NCI-H1436 treated with DMSO at 0.1 percent for 48 hours (cell line): ENCODE data around the gene ZNF683.

Experiments
- DNase-seq: peaks from one replicate; lab custom pipeline; 2025; lab: John Stamatoyannopoulos, UW

Gene ZNF683

DNA sequence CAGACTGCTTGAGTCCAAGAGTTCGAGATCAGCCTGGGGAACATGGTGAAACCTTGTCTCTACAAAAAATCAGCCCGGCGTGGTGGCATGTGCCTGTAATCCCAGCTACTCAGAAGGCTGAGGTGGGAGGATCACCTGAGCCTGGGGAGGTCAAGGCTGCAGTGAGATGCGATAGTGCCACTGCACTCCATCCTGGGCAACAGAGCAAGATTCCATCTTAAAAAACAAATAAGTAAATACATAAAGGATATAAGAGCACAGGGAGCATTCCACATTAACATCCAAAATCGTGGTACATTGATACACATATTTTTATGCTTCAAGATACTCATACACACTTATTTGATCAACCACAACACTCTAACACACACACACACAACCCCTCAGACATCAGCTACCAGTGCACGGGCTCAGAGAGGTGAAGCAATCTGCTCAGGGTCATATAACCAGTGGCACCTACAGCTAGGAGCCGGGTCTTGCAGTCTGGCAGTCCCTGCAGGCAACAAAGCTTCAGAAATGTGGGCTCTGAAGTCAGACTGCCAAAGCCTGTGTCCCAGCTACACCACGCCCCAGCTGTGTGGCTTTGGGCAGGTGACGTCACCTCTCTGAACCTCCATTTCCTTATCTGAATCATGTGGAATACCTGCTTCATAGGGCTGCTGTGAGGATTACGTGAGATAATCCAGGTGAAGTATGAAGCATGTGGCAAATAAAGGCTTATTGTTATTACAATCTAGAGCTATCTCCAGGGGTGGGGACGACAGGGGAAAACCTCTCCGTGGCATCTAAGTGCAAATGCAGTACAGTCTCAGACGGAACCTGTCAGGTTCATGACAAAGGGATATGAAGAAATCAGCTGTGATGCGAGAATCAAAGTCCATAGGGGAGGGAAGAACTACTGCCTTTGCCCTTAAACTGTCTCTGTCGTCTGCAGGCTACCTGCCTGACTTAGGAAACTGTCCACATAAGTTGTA is 13.9 kb downstream of the ZNF683 start:
- no peak for DNase-seq

DNA sequence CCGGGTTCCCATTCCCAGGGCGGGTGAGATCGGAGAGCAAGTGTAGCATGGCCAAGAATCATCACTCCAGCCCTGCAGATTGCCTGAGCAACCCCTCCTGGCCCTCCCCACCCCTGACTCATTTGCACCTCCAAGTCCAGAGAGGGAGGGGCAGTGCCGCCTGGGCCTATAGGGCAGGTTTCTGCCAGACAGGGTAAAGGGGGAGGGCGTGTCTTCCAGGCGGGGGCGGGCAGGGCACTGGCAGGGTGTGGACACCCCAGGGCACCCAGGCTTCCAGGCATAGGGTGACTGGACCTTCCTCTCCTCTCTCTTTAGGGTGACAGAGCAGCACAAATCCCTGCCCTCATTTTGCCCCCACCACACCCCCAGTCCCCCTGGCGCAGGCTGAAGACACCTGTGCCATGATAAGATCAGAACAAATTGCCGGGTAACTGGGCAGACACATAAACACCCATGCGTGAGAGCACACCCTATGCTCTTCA is 15.4 kb downstream of the ZNF683 start:
- no peak for DNase-seq

DNA sequence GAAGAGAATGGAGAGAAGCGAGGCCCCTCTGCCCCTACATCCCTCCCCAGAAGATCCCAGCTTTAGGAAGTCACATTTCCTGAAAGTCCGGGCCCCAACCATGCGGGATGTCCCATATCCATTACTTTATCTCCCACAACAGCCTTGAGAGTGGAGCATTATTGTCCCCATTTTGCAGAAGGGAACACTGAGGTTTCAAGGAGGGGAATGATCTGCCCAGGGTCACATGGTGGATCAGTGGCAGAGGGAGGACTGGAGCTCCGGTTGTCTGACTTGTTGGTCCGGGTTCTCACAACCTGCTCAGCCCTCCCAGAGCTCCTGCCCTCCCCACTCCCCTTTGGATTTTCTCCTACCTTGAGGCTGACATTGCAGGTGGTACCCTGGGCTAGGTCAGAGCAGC is 16.4 kb downstream of the ZNF683 start:
- no peak for DNase-seq

DNA sequence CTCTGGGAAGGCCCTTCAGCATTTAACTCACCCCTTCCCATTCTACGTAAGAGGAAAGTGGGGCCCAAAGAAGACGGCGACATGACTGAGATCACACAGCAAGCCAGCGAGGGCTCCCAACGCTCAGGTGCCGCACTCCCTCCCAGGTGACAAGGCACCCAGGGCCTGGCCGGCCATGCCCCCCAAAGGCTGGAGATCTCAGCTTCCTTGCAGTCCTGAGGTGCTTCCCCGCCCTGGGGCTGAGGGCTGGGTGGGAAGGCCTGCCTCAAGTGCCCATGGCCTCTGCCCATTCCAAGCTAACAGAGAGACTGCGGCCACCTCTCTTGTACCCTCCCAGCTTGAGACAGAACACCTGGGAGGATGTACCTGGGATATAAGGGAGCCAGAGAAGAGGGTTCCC is 17.6 kb downstream of the ZNF683 start:
- no peak for DNase-seq

DNA sequence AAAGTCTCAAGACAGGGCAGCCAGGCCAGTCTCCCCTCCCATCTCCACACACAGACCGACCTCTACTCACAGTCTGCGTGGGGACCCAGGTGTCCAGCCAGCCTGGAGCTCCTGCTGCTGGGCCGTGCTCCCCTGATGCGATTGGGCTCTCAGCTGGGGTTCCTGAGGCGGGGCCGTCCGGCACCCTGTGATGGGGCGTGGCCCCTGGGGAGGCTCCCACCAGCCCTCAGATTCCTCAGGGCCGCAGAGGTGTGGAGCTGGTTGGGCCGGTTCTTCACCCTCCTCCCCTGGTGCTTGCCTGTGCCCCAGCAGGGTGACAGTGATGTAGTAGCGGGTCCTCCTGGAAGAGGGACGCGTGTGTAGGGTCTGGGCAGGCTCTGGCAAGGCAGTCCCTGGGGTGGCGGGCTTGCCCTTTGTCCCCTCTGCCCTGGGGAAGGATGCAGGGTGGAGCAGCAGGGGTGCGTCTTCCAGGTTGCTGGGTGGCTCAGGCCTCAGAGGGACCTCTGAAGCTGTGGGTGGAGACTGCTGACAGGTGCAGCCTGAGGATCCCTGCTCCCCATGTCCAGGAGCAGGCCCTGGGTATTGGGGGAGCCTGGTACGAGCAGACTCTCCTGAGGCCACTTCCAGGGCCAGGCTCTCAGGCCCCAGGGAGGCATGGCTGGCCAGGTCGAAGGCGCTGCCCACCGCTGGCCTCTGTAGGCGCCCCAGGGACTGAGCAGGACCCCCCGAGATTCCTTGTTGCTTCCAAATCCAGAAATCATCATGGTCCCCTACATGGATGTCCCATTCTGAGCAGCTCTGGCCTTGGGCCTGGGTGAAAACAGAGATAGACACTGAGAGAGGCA is 18.4 kb downstream of the ZNF683 start, which contains the start of gene CRYBG2:
Gene CRYBG2, minus strand, starts transcription at position 155 of the 845 bp plus-strand sequence. CDS start 7,473 bp downstream, outside the sequence.
- no peak for DNase-seq

DNA sequence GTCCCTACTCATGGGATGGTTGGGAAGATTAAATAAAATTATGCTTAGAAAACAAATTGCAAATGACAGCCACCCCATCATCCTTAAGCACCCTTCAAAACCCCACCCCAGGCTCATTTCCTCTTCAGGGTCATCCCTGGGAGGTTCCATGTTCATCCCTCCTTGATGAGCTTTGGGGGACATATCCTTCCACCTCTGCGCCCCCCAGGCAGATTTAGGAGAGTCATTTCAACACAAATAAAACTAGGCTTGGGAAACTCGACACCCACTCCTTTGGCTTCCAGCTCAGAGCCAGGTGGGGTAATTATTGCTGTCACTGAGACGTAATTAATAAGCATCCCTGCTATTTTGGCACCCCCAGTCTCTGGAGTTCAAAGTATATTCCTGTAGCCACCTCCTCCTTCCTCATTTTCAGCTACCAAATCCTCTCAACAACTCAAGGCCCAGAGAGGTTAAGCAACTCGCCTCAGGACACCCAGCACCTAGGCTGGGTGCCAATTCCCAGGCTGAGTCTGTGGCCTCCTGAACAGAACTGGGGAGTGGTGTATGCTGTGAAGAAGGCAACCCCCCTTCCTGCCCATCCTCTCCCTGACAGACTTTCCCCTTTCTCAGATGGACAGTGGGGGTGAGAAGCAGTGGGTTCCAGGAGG is 19.2 kb downstream of the ZNF683 start:
- DNase-seq, result no peak

DNA sequence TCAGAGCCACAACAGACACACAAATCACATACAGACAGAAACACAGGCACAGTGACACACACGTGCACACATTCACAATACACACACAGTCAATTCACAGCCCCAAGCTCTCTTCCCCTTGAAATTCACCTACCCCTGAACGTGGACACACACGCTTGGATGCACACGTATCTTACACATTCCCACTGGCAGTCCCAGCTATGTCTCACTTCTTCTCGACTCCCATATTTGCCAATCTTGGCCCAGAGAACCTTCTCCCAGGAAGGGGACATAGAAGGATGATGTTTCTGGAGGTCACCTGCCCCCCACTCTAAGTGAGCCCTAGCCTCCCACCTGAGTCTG is 20.2 kb downstream of the ZNF683 start:
- DNase-seq, result no peak

DNA sequence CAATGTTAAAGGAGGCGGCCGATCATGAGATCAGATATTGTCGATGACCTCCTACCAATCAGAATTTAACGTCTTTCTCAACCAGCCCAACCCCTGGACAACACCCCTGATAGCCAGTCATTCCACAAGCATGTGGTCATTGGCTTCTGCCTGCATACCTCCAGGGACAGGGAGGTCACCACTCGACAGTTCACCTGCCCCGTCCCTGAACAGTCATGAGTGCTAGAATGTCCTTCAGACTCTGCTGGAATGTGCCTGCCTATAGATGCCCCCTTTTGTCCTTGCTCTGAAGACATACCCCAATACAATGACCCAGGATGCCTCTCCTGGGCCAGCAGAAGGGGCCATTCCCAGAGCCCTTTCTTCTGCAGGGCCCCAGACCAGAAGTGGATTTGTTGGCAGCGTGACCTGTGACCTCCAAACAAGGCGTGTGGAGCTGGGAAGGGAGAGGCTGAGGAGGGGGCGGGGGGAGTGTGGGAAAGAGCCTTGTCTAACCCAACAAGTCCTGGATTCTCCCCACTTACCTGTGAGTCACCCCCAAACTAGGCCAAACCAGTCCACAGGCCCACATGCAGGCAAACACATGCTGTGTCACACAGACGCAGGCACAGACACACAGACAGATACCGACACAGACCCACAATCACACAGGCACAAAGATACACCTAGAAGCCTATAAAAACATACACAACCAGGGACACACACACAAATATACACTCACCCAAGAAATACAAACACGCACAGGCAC is 20.8 kb downstream of the ZNF683 start:
- no peak for DNase-seq

DNA sequence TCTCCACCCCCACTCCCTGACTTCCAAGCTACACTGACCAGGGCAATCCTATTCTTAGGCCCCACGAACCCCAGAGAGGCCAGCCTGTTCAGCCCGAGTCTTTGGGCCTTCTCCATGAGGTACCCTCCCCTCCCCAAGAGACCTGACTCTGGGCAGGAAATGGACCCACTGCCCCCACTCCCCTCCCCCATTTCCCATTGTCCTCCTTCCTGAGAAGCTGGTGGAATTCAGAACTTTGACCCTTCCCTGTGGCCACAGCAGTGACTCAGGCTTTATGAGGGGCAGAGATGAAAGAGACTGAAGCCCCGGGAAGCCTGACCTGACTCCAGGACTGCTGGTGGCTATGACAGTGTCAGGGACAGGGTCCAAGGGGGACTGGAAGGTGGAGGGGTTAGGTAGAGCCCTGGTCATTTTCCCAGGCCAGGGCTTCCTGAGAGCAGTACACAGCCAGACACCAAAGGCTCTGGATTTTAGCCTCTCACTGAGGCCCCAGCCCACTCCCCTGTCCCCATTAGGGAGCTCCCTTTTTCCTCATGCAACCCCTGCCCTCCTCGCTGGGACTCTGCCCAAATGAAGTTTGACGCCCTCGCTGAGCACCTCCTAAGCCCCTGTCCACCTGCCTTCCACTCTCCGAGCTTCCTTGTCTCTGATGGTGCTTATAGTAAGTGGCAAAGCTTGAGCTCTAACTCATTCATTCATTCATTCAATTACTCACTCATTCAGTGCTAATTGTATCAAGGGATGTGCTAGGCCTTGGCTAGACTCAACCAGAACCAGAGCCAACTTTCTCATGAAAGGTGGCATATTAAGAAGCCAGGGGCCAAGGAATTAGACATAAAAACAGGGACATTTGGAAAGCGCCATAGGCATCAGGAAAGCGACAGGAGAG is 21.6 kb downstream of the ZNF683 start:
- no peak for DNase-seq

DNA sequence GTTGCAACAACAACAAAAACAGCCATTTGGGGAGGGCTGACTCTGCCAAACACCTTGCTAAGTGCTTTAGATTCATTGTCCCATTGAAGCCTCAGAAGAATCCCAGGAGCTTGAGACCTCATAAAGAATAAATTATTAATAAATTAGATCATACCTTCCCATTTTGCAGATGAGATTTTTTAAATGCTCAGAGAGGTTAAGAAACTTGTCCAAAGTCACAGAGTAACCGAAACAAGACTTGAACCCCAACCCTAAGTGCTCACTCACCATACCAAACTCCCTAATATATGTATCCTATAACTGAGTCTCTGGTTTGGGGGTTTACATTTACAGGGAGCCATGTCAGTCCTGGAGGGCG is 22.2 kb downstream of the ZNF683 start:
- DNase-seq, result no peak

DNA sequence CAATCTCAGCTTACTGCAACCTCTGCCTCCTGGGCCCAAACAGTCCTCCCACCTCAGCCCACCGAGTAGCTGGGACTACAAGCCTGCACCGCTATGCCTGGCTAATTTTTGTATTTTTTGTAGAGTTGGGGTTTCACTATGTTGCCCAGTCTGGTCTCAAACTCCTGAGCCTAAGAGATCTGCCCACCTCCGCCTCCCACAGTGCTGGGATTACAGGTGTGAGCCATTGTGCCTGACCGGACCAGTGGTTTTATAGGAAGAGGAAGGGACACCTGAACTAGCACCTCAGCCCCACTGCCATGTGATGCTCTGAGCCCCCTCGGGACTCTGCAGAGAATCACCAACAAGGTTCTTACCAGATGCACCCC is 22.7 kb downstream of the ZNF683 start:
- DNase-seq, result no peak

DNA sequence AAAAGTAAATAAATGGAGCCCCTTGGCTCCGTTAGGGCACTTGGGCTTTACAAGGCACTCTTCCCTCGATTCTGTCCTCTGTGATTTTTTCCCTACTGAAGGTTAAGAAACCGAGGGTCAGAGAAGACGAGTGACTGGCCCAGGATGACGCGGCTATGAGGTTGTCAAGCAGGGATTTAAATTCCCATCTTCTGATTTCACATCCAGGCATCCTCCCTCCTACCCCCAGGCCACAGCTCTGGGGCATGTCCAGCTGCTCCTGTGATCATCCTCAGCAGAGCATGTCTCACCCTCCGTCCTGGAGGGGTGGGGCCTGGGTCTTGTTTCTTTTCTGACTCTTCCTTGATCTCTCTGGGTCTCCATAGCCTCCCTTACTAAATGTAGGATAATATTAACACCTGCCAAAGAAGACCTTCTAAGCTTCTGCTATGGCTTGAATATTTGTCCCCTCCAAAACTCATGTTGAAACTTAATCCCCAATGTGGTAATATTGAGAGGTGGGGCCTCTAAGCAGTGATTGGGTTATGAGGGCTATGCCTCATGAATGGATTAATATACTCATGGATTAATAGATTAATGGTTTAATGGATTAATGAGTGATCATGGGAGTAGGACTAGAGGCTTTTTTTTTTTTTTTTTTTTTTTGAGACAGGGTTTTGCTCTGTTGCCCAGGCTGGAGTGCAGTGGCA is 23.2 kb downstream of the ZNF683 start:
- no peak for DNase-seq

DNA sequence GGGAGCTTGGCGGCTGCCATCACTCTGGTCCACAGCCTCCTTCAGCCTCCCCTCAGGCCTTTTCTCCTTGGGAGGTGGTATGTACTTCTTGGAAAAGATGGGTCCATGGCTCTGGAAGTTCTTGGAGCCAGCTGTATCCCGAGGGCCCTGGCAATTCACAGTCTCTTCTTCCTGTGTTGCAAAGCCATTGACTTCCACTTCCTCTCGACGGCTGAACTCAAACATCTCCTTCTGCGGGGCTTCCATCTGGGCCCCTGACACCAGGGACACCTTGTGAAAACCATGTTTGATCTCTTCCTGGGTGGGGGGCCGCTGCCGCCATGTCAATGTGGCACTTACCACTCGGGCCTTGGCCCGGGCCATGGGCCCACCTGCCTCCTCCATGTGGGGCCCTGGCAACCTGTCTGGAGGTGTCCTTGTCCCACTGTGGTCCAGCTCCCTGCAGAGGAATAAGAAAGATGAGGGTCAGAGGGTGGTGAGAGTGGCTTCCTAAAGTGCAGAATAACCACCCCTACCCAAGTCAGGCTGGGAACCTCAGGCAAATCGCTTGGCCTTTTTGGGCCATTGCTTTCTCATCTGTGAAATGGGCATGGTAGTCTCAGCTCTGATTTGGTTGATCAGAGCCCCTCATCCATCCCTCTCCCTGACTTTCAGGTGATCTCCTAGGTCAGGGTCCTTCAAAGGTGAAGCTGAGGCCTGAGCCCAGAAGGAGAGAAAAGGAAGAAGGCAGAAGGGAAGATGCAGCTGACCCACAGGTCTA is 26.1 kb downstream of the ZNF683 start:
- DNase-seq, result no peak

DNA sequence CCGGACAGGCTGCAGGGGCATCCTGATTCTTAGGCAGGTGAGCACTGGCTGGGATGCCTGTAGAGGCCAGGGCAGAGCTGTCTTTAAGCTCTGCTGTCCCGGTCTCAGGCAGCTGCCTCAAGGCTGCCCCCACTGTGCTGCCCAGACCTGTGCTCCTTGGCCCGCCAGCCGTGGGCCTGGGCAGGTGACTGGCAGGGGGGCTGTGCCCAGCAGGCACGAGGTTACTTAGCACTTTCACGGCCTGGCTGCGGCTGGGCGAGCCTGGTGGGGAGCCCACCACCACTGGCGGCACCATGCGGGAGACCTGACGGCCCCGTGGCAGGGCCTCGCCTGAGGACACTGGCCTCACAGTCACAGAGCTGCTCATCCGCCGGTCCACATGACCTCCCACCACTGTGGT is 26.8 kb downstream of the ZNF683 start:
- no peak for DNase-seq

DNA sequence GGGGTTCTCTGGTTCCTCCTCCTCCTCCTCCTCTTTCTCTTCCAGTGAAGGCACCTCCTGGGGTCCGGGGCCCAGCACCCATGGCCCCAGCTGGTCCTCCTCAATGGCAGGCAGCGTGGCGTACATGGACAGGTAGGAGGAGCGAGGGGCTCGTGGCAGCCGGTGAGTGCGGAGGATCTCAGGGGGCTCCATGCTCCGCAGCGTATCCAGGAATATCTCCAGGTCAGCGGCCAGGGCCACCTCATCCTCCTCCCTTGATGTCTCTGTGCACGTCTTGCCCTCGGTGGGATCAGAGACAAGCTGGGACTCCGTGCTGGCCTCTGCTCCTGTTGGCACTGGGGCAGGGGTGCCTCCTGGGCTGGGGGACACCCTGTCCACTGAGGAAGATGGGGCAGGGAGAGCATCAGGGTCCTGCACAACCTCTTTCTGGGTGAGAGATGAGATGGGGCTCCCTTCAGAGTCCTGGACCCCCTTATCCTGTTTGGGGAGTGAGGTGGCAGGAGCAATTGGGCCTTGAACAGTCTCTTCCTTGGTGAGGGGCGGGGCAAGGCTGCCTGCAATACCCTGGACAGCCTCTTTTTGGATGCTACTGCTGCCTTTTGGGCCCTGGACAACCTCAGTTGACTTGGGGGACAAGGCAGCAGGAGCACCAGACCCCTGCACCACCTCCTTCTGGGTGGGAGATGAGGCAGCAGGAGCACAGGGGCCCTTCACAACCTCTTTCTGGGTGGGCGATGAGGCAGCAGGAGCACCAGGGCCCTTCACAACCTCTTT is 28.2 kb downstream of the ZNF683 start:
- DNase-seq, result no peak

DNA sequence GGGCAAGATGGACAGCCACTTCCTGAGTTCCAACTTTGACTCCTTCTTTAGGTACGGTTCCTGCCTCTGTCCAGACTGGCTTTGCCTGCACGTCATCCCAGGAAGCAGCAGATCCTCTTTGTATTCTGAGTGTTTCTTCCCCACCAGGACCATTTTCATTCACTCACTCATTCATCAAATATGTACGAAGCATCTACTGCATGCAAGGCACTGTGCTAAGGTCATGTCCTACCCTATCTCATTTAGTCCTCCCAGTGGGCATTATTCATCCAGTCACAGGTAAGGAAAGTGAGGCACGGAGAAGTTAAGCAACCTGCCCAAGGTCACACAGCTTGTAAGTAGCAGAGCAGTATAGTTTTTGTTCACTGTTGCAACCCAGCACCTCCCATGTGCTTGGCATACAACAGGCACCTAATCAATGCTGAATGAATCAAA is 32.5 kb downstream of the ZNF683 start:
- DNase-seq, result no peak

DNA sequence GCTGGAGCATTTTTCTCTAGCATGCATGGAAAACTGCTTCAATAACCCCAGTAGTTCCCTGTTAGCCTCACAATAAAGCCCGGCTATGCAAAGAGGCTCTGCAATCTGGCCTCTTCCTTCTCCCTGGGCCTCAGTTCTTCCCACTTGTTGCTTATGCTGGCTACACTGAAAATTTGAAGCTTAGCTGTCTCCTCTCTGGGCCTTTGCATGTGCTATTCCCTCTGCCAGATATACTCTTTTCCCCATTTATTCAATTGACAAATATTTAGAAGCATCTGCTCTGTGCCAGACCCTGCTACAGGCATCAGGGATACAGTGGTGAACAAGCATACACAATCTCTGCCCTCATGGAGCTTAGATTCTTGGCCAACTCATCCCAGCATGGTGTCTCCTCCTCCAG is 33.9 kb downstream of the ZNF683 start:
- no peak for DNase-seq

DNA sequence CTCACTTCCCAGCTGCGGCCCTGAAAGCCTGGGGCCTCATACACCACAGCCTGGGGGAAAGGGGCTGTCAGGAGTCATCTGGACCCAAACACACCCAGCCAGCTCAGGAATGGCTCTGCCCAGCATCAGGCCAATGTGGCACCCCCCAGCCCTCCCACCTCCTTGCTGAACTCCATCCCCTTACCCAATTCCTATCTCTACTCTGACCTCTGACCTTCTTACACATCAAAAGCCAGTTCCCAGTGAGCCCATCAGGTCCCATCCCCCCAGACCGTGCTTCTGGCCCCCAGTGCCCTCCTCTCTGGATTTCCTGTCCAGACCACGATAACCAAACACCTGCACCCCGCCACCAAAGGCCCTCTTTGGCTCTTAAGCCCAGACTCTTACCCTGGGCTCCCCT is 34.9 kb downstream of the ZNF683 start:
- DNase-seq, result no peak

DNA sequence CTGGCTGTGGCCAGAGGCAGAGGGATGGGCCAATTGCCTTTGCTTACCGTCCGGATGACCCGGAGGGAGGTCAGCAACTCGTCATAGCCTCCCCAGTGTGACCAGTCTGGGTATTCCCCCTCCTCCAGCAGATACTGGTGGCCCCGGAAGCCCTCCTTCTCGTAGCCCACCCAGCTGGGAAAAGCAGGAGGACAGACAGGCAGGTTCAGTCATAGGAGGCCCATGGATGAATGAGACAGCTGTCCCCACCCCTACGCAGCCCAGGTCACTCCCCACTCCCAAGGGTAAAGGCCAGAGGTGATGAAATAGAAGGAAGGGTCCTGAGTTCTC is 35.4 kb downstream of the ZNF683 start:
- no peak for DNase-seq
